Measurements from ENCODE around the gene CARD11. TPM values are rescaled to one million over a fixed set of nuclear protein-coding genes. Genes with fewer than 3 reads are reported as not detected.
A peak's percentile ranks its signal among the peaks of the same experiment; 100 is the strongest.

CARD11 gene
- total and polyA plus RNA-seq, 3 donors from 2014 or later: 2.9 to 3.9 (median 3.2) TPM

- TF ChIP-seq POLR2A (IDR thresholded peaks at IDR 0.05): no peak
- TF ChIP-seq, protein P1, sequence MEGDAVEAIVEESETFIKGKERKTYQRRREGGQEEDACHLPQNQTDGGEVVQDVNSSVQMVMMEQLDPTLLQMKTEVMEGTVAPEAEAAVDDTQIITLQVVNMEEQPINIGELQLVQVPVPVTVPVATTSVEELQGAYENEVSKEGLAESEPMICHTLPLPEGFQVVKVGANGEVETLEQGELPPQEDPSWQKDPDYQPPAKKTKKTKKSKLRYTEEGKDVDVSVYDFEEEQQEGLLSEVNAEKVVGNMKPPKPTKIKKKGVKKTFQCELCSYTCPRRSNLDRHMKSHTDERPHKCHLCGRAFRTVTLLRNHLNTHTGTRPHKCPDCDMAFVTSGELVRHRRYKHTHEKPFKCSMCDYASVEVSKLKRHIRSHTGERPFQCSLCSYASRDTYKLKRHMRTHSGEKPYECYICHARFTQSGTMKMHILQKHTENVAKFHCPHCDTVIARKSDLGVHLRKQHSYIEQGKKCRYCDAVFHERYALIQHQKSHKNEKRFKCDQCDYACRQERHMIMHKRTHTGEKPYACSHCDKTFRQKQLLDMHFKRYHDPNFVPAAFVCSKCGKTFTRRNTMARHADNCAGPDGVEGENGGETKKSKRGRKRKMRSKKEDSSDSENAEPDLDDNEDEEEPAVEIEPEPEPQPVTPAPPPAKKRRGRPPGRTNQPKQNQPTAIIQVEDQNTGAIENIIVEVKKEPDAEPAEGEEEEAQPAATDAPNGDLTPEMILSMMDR (IDR thresholded peaks at IDR 0.05): no peak
- Histone ChIP-seq H3K27ac (no peak overlapping the region), H3K4me1 (peaks cover 23% of the 10 kb centered on the region), H3K36me3 (ENCODE audit: low read depth, missing control alignments) (no peaks in the 10 kb centered on the region), H3K9me3 (no peaks in the 10 kb centered on the region), H3K27me3 (no peaks in the 10 kb centered on the region), H3K4me3 (no peak overlapping the region)
- no peak for DNase-seq
- intact Hi-C loops (cut with DNase I; ENCODE audit: low total_unique reads): loop anchor here (5.0 kb wide), 1 partner anchor 54 kb away; no protein-coding TSS in a partner anchor
- WGBS, 2 donors: 92 to 94% methylated on average over 4 of the region's 4 CpGs
Observed at GRCh38 chr7:2861509-2861908, 182.2 kb downstream of the CARD11 start.

GRCh38 chr7:2860627-2861133 lies 183.0 kb downstream of the CARD11 start:
- DNase-seq: peak; percentile 60
- 65 to 89% methylated on average over 14 of the region's 14 CpGs for WGBS, 2 donors

GRCh38 chr7:2859952-2860351 lies 183.7 kb downstream of the CARD11 start:
- H3K27me3 ChIP-seq: no peaks in the 10 kb centered on the region
- H3K4me1 ChIP-seq: peaks cover 23% of the 10 kb centered on the region
- no peak for DNase-seq
- H3K27ac ChIP-seq: peak overlapping the region; percentile 15 to 29
- no peak overlapping the region for H3K4me3 ChIP-seq
- intact Hi-C loops (cut with DNase I; ENCODE audit: low total_unique reads): loop anchor here (5.0 kb wide), 1 partner anchor 53 kb away; no protein-coding TSS in a partner anchor
- no peak for TF ChIP-seq POLR2A (IDR thresholded peaks at IDR 0.05)
- TF ChIP-seq, protein P1 (IDR thresholded peaks at IDR 0.05): no peak
- H3K9me3 ChIP-seq: no peaks in the 10 kb centered on the region
- WGBS, 2 donors: 70 to 84% methylated on average over 6 of the region's 6 CpGs
- no peaks in the 10 kb centered on the region for H3K36me3 ChIP-seq (ENCODE audit: low read depth, missing control alignments)

More at GRCh38 chr7:2860627-2861133, 183.0 kb downstream of the CARD11 start:
- intact Hi-C loops (cut with DNase I; ENCODE audit: low total_unique reads): loop anchor here (5.0 kb wide), 1 partner anchor 53 kb away; no protein-coding TSS in a partner anchor
- TF ChIP-seq, protein P1 (IDR thresholded peaks at IDR 0.05): no peak
- no peak for TF ChIP-seq POLR2A (IDR thresholded peaks at IDR 0.05)
- Histone ChIP-seq H3K4me1 (peaks cover 23% of the 10 kb centered on the region), H3K27me3 (no peaks in the 10 kb centered on the region), H3K27ac (peak overlapping the region; percentile 15 to 29), H3K4me3 (no peak overlapping the region), H3K9me3 (no peaks in the 10 kb centered on the region), H3K36me3 (ENCODE audit: low read depth, missing control alignments) (no peaks in the 10 kb centered on the region)

DNA sequence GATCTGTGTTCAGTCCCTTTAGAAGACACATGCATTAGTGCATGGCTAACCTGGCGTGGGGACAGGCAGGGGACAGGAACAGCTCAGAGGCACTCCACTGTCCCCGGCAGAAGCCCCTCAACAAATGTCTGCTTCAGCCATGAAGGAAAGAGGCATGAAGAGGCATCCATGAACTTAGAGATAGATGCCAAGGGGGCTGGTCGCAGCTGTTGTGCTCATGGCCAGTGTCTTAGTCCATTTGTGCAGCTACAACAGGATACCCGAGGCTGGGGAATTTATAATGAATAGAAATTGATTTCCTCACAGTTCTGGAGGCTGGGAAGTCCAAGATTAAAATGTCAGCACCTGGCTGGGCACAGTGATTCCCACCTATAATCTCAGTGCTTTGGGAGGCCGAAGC lies 185.0 kb downstream of the CARD11 start:
- H3K27me3 ChIP-seq: no peaks in the 10 kb centered on the region
- 93 to 98% methylated on average over 5 of the region's 5 CpGs for WGBS, 2 donors

More for the DNA sequence above, 185.0 kb downstream of the CARD11 start:
- H3K36me3 ChIP-seq (ENCODE audit: low read depth, missing control alignments): no peaks in the 10 kb centered on the region
- peaks cover 12% of the 10 kb centered on the region for H3K4me1 ChIP-seq
- TF ChIP-seq POLR2A (IDR thresholded peaks at IDR 0.05): no peak
- TF ChIP-seq, protein P1 (IDR thresholded peaks at IDR 0.05): no peak
- no peak overlapping the region for H3K27ac ChIP-seq
- H3K9me3 ChIP-seq: no peaks in the 10 kb centered on the region
- intact Hi-C loops (cut with DNase I; ENCODE audit: low total_unique reads): no loop called here
- no peak overlapping the region for H3K4me3 ChIP-seq
- DNase-seq: no peak

Data from testis (tissue), 3 donors.